Measurements from ENCODE around the gene RAMACL.

RAMACL gene

GRCh38 chr6:166572370-166573261, 13.9 kb downstream of the RAMACL start:
- DNase-seq, result no peak

- no peak for DNase-seq
These were observed 15.4 kb downstream of the RAMACL start for GRCh38 chr6:166570929-166571713.

- DNase-seq, result no peak
These were observed 17.3 kb downstream of the RAMACL start for GRCh38 chr6:166569206-166569605.

- DNase-seq, result no peak
These were observed 18.7 kb downstream of the RAMACL start for GRCh38 chr6:166567813-166568212.

GRCh38 chr6:166567107-166567506, 19.4 kb downstream of the RAMACL start:
- DNase-seq, result no peak

- DNase-seq, result no peak
These were observed 20.2 kb downstream of the RAMACL start for GRCh38 chr6:166566026-166567011.

GRCh38 chr6:166565084-166565967, 21.2 kb downstream of the RAMACL start:
- no peak for DNase-seq

GRCh38 chr6:166563805-166564204, 22.7 kb downstream of the RAMACL start:
- no peak for DNase-seq

GRCh38 chr6:166563200-166563599, 23.3 kb downstream of the RAMACL start:
- DNase-seq, result no peak

GRCh38 chr6:166562726-166563125, 23.8 kb downstream of the RAMACL start:
- DNase-seq, result no peak

GRCh38 chr6:166561771-166562359, 24.6 kb downstream of the RAMACL start:
- DNase-seq, result no peak

GRCh38 chr6:166560222-166560621, 26.3 kb downstream of the RAMACL start:
- DNase-seq, result no peak

- no peak for DNase-seq
These were observed 26.8 kb downstream of the RAMACL start for GRCh38 chr6:166559662-166560061.

- DNase-seq, result no peak
These were observed 27.3 kb downstream of the RAMACL start for GRCh38 chr6:166559211-166559610.

- no peak for DNase-seq
These were observed 28.1 kb downstream of the RAMACL start for GRCh38 chr6:166558156-166559005.

GRCh38 chr6:166556863-166557322, 29.6 kb downstream of the RAMACL start:
- peak; percentile 5 for DNase-seq

- DNase-seq, result no peak
These were observed 30.1 kb downstream of the RAMACL start for GRCh38 chr6:166556336-166556735.

GRCh38 chr6:166555086-166555485, 31.4 kb downstream of the RAMACL start:
- DNase-seq, result no peak

GRCh38 chr6:166554316-166554715, 32.2 kb downstream of the RAMACL start:
- DNase-seq, result no peak
